Tibial nerve (tissue), 3 donors: Measurements from ENCODE around the gene SLAIN2.

Experiments used
- CTCF ChIP-seq, 5 experiments: fragments of 200-600 bp in 3 of 5; fragments of 450-650 bp in 2 of 5; sonication (generic) in 3 of 5; IDR thresholded peaks; one replicate each; pipeline ENCODE4 v1.5.1; 2016 to 2019; ENCODE audit warnings: antibody characterized with exemption in 5 of 5, mild to moderate bottlenecking in 3 of 5, moderate library complexity in 2 of 5
- POLR2A ChIP-seq, 2 donors: fragments of 450-650 bp; IDR thresholded peaks; one replicate each; pipeline ENCODE4 v1.6.1; 2017; ENCODE audit warnings: antibody characterized with exemption in 2 of 2, mild to moderate bottlenecking in 2 of 2, moderate library complexity in 2 of 2

DNA sequence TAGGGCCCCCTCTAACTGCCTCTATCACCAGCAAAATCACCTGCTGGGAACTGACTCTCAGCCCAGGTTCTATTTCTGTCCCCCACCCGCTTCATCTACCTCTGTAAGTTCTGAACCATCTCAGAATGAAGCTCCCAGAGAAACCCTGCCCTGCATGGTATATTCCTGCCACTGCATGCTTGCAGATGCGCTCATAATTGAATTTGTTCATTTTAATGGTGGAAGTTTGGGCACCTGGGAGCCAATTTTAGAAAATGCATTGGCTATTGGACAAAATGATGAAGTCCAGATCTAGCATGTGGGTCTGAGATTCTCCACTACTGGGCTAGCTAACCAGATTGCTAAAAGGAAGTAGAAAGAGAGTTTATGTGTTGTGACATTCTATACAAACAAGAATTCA lies 113.3 kb downstream of the SLAIN2 start:
- TF ChIP-seq CTCF (IDR thresholded peaks at IDR 0.05), result no peak
- TF ChIP-seq POLR2A (IDR thresholded peaks at IDR 0.05), result no peak
